H1 (cell line): ENCODE measurements around the gene C1GALT1. TPM values are rescaled to one million over a fixed set of nuclear protein-coding genes. Genes with fewer than 3 reads are reported as not detected.
A peak's percentile ranks its signal among the peaks of the same experiment; 100 is the strongest.

Source experiments
- BACH1 ChIP-seq: IDR thresholded peaks from 2 replicates; pipeline ENCODE4 v1.6.1; 2012; ENCODE audit warnings: low read length, improper control_type of control experiment
- CTCF ChIP-seq, 3 experiments: IDR thresholded peaks; 1 replicate in 2 of 3; 2 replicates in 1 of 3; pipeline versions ENCODE4 v1.5.1 to v1.6.1; 2011; ENCODE audit warnings: low read length in 3 of 3, mild to moderate bottlenecking in 3 of 3, inconsistent platforms in 2 of 3, low read depth in 1 of 3, moderate library complexity in 1 of 3; ENCODE audit not compliant: insufficient read depth in 1 of 3; ENCODE audit errors: control extremely low read depth in 1 of 3
- GTF2F1 ChIP-seq: IDR thresholded peaks from 2 replicates; pipeline ENCODE4 v1.6.1; 2012; ENCODE audit warnings: low read depth, low read length, improper control_type of control experiment, borderline replicate concordance
- TAF1 ChIP-seq: IDR thresholded peaks from 2 replicates; pipeline ENCODE4 v1.6.1; 2011; ENCODE audit warnings: mild to moderate bottlenecking, low read depth, low read length
- TBP ChIP-seq: IDR thresholded peaks from 2 replicates; pipeline ENCODE4 v1.6.1; 2011; ENCODE audit warnings: low read depth, low read length, improper control_type of control experiment
- USF2 ChIP-seq: IDR thresholded peaks from 2 replicates; pipeline ENCODE4 v1.6.1; 2011; ENCODE audit warnings: low read length, improper control_type of control experiment
- polyA plus RNA-seq, 7 experiments: library from polyadenylated mRNA; depleted of rRNA in 3 of 7; stranded (reverse) in 5 of 7; unstranded in 2 of 7; fragments of >200 nt in 5 of 7; fragments of 200-250 nt in 2 of 7; gene quantifications; 1 replicate in 5 of 7; 2 replicates in 1 of 7; 4 replicates in 1 of 7; pipeline versions ENCODE4 v1.2.1 to v1.2.3, GENCODE V29; 2011 to 2013; ENCODE audit warnings: missing spikeins in 2 of 7, mixed read lengths in 2 of 7
- total RNA-seq: library from RNA; stranded (reverse); fragmentation: NEBNext Ultra II Directional; extraction: Animal tissue kit (Norgen Biotek cat#: 25700); gene quantifications from 2 replicates; pipeline ENCODE4 v1.2.1, GENCODE V29; 2021

C1GALT1 gene
- total and polyA plus RNA-seq, 2 of the 8 experiments (the other 6 are each of a cell fraction or from before 2014, with no cell fraction given), result 18.7 to 94.2 TPM

GRCh38 chr7:7210475-7211237 is 28.3 kb downstream of the C1GALT1 start (continued):
- no peak for TF ChIP-seq CTCF (IDR thresholded peaks at IDR 0.05; ENCODE audit: control extremely low read depth in 1 of 3, insufficient read depth in 1 of 3, low read depth in 1 of 3, low read length in 3 of 3)
- TF ChIP-seq TAF1, result peak; percentile 66
- no peak for TF ChIP-seq BACH1
- no peak for TF ChIP-seq GTF2F1
- peak; percentile 86 for TF ChIP-seq TBP
- TF ChIP-seq USF2, result no peak
